ENCODE results near the gene GLI2.

GLI2 gene

GRCh38 chr2:120765678-120766469, 30.2 kb downstream of the GLI2 start:
- FAIRE-seq, result no peak
- DNase-seq (ENCODE audit: insufficient read length, low spot score), result no peak
- no peak for TF ChIP-seq POLR2A (IDR thresholded peaks at IDR 0.05; ENCODE audit: low read depth, low read length)
- no peak for TF ChIP-seq PAX5 (IDR thresholded peaks at IDR 0.05; ENCODE audit: insufficient read depth, low read length, severe bottlenecking)
- TF ChIP-seq TAF1 (IDR thresholded peaks at IDR 0.05; ENCODE audit: low read depth, low read length), result no peak
- no peak for TF ChIP-seq SPI1 (IDR thresholded peaks at IDR 0.05; ENCODE audit: low read depth, low read length)
- TF ChIP-seq POLR2AphosphoS5 (IDR thresholded peaks at IDR 0.05; ENCODE audit: low read depth, low read length), result no peak
- TF ChIP-seq POU2F2 (IDR thresholded peaks at IDR 0.05; ENCODE audit: low read depth, low read length), result no peak

DNA sequence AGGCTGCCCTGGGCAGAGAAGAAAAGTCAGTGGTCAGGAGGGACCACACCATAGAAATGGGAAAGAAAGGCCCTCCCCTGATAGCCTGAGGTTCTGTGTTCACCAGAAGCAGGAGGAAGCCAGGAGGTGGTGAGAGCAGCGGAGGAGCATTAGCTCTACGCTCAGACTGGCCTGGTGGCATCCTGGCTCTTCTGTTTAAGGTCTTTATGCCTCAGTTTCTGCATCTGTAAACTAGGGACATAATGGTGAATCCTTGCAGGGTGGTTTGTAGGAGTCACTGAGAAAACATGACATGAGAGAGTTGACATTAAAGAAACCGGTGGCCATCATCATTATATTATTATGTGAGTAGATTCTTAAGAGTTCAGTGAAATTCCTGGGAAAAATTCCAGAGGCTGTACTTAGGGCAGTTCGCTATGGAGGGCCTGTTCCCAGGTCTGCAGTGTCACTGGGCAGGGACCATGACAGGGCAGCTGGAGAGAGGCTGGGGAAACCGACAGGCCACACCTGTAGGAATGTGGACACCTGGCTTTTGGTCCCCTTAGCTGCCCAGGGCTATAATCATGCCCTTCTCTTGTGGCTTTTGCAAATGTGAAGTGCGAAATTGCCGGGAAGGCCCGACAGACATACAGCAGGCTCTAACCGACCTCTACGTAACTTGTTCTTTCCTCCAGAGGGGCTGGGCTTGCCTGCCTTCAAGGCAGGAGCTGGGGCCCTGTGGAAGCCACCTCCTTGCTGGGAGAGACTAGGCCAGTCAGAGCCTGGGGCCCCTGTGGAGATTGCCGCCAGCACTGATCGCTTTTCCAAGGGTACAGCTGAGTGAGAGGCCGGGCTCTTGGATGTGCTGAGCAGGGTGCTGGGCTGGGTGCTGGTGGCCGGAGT, 31.0 kb downstream of the GLI2 start:
- DNase-seq (ENCODE audit: insufficient read length, low spot score), result no peak
- FAIRE-seq, result no peak
- no peak for TF ChIP-seq POLR2A (IDR thresholded peaks at IDR 0.05; ENCODE audit: low read depth, low read length)

GRCh38 chr2:120767486-120768005, 31.9 kb downstream of the GLI2 start:
- DNase-seq (ENCODE audit: insufficient read length, low spot score) (no peak), FAIRE-seq (no peak)
- TF ChIP-seq POLR2A (IDR thresholded peaks at IDR 0.05; ENCODE audit: low read depth, low read length) (no peak), TAF1 (IDR thresholded peaks at IDR 0.05; ENCODE audit: low read depth, low read length) (no peak), POLR2AphosphoS5 (IDR thresholded peaks at IDR 0.05; ENCODE audit: low read depth, low read length) (no peak), SPI1 (IDR thresholded peaks at IDR 0.05; ENCODE audit: low read depth, low read length) (no peak), POU2F2 (IDR thresholded peaks at IDR 0.05; ENCODE audit: low read depth, low read length) (no peak), PAX5 (IDR thresholded peaks at IDR 0.05; ENCODE audit: insufficient read depth, low read length, severe bottlenecking) (no peak)

- FAIRE-seq (no peak), DNase-seq (ENCODE audit: insufficient read length, low spot score) (no peak)
These were observed 32.7 kb downstream of the GLI2 start for GRCh38 chr2:120768112-120769048.

GRCh38 chr2:120769076-120769786, 33.6 kb downstream of the GLI2 start:
- no peak for DNase-seq (ENCODE audit: insufficient read length, low spot score)
- TF ChIP-seq PAX5 (IDR thresholded peaks at IDR 0.05; ENCODE audit: insufficient read depth, low read length, severe bottlenecking) (no peak), POLR2AphosphoS5 (IDR thresholded peaks at IDR 0.05; ENCODE audit: low read depth, low read length) (no peak), POU2F2 (IDR thresholded peaks at IDR 0.05; ENCODE audit: low read depth, low read length) (no peak), POLR2A (IDR thresholded peaks at IDR 0.05; ENCODE audit: low read depth, low read length) (no peak), SPI1 (IDR thresholded peaks at IDR 0.05; ENCODE audit: low read depth, low read length) (no peak), TAF1 (IDR thresholded peaks at IDR 0.05; ENCODE audit: low read depth, low read length) (no peak)
- no peak for FAIRE-seq

More at GRCh38 chr2:120768112-120769048, 32.7 kb downstream of the GLI2 start:
- TF ChIP-seq POLR2AphosphoS5 (IDR thresholded peaks at IDR 0.05; ENCODE audit: low read depth, low read length) (no peak), PAX5 (IDR thresholded peaks at IDR 0.05; ENCODE audit: insufficient read depth, low read length, severe bottlenecking) (no peak), SPI1 (IDR thresholded peaks at IDR 0.05; ENCODE audit: low read depth, low read length) (no peak)

DNA sequence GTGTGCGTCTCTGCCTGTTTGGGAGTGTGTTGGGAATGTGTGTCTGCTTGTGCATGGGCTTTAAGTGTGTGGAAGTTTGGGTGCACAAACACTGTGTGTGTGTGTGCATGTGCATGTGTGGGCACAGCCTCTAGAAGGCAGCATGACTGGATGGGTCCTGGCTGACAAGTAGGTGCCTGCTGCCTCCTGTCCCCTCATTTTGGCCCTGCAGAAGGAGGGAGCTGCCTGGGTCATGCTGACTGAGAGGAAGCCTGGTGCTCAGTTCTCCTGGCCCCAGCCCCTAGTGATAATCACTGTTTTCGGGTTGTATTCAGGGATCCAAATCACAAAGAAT, 34.1 kb downstream of the GLI2 start:
- FAIRE-seq (no peak), DNase-seq (ENCODE audit: insufficient read length, low spot score) (no peak)
- no peak for TF ChIP-seq TAF1 (IDR thresholded peaks at IDR 0.05; ENCODE audit: low read depth, low read length)
- TF ChIP-seq PAX5 (IDR thresholded peaks at IDR 0.05; ENCODE audit: insufficient read depth, low read length, severe bottlenecking), result no peak
- TF ChIP-seq POLR2AphosphoS5 (IDR thresholded peaks at IDR 0.05; ENCODE audit: low read depth, low read length), result no peak
- no peak for TF ChIP-seq POLR2A (IDR thresholded peaks at IDR 0.05; ENCODE audit: low read depth, low read length)
- TF ChIP-seq POU2F2 (IDR thresholded peaks at IDR 0.05; ENCODE audit: low read depth, low read length), result no peak
- no peak for TF ChIP-seq SPI1 (IDR thresholded peaks at IDR 0.05; ENCODE audit: low read depth, low read length)

DNA sequence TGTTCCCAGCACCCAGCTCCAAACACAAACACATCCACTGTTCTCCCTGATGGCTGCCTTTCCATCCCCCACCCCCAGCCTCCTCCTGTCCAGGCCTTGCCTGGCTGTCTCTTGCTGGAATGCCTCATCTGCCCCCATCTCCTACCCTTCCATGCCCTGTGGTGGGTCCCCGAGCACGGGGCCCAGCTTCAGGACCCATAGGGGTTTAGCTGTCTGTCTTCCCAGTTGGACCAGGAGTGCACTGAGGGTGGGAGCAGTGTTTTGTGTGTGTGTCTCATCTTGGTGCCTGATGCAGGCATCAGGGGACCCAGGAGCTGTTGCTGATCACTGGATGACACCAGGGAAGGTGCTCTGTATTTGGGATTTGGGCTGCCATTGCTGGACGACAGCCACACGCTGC, 34.5 kb downstream of the GLI2 start:
- TF ChIP-seq POLR2A (IDR thresholded peaks at IDR 0.05; ENCODE audit: low read depth, low read length), result no peak
- no peak for TF ChIP-seq POLR2AphosphoS5 (IDR thresholded peaks at IDR 0.05; ENCODE audit: low read depth, low read length)
- TF ChIP-seq PAX5 (IDR thresholded peaks at IDR 0.05; ENCODE audit: insufficient read depth, low read length, severe bottlenecking), result no peak
- TF ChIP-seq SPI1 (IDR thresholded peaks at IDR 0.05; ENCODE audit: low read depth, low read length), result no peak
- no peak for TF ChIP-seq TAF1 (IDR thresholded peaks at IDR 0.05; ENCODE audit: low read depth, low read length)
- TF ChIP-seq POU2F2 (IDR thresholded peaks at IDR 0.05; ENCODE audit: low read depth, low read length), result no peak

GRCh38 chr2:120770641-120771040, 35.0 kb downstream of the GLI2 start:
- TF ChIP-seq SPI1 (IDR thresholded peaks at IDR 0.05; ENCODE audit: low read depth, low read length) (no peak), POLR2A (IDR thresholded peaks at IDR 0.05; ENCODE audit: low read depth, low read length) (no peak), POU2F2 (IDR thresholded peaks at IDR 0.05; ENCODE audit: low read depth, low read length) (no peak), PAX5 (IDR thresholded peaks at IDR 0.05; ENCODE audit: insufficient read depth, low read length, severe bottlenecking) (no peak), POLR2AphosphoS5 (IDR thresholded peaks at IDR 0.05; ENCODE audit: low read depth, low read length) (no peak), TAF1 (IDR thresholded peaks at IDR 0.05; ENCODE audit: low read depth, low read length) (no peak)
- FAIRE-seq, result no peak

More for the DNA sequence above, 34.5 kb downstream of the GLI2 start:
- no peak for DNase-seq (ENCODE audit: insufficient read length, low spot score)
- no peak for FAIRE-seq

More at GRCh38 chr2:120770641-120771040, 35.0 kb downstream of the GLI2 start:
- no peak for DNase-seq (ENCODE audit: insufficient read length, low spot score)
